GM12878 (cell line): ENCODE data around the gene SMOC1. TPM values are rescaled to one million over a fixed set of nuclear protein-coding genes. Genes with fewer than 3 reads are reported as not detected.

Experiments
- ATAC-seq: fragments of 200-7000 bp; cut with Tn5 transposase; 3 replicates; pipeline ENCODE4 v1.9.1; 2020; ENCODE audit warnings: mild to moderate bottlenecking, moderate library complexity
- BruUV-seq: library from RNA; stranded (reverse); fragments of 400-500 nt; replicated peaks from 2 replicates; lab custom pipeline; 2021; lab: Mats Ljungman, UMichigan
- CTCF ChIA-PET: fragments of 300-600 bp; sonication (Branson Sonifier 250); formaldehyde crosslinking; extraction: SDS; loops from one replicate; lab custom pipeline; 2021; ENCODE audit warnings: inconsistent platforms; lab: Yijun Ruan, JAX
- POLR2A ChIA-PET: fragments of 350-600 bp; formaldehyde crosslinking; extraction: SDS; loops from one replicate; lab custom pipeline; 2021; ENCODE audit warnings: inconsistent platforms; lab: Charles Lee
- RAD21 ChIA-PET: fragments of 300-600 bp; sonication (Branson Sonifier 250); formaldehyde crosslinking; loops from one replicate; lab custom pipeline; 2023; ENCODE audit warnings: antibody characterized with exemption; ENCODE audit not compliant: unreplicated experiment; lab: Charles Lee
- SMC1A ChIA-PET: fragments of 300-600 bp; sonication (Branson Sonifier 250); formaldehyde crosslinking; loops from one replicate; lab custom pipeline; 2023; ENCODE audit not compliant: unreplicated experiment, uncharacterized antibody; lab: Charles Lee
- DNase-seq: peaks from one replicate; pipeline ENCODE4 v3.0.0-alpha.2; 2011; ENCODE audit warnings: low read depth, low spot score
- FAIRE-seq: peaks from 3 replicates; lab custom pipeline; 2011; peaks lifted over from hg19 to GRCh38; lab: Jason Lieb, UNC
- H2AFZ ChIP-seq: 2 replicates; pipeline ENCODE4 v1.6.0; 2011; ENCODE audit warnings: low read depth, low read length, control low read depth; ENCODE audit not compliant: control insufficient read depth
- H3K27ac ChIP-seq: 2 replicates; pipeline ENCODE4 v1.5.1; 2011; ENCODE audit warnings: control low read depth; ENCODE audit not compliant: control insufficient read depth, insufficient read depth
- H3K27me3 ChIP-seq, 2 experiments: replicated peaks in 1 of 2; 2 replicates each; pipeline versions ENCODE4 v1.6.0 to v1.6.1; 2011; ENCODE audit warnings: low read length in 1 of 2; ENCODE audit not compliant: control insufficient read depth in 2 of 2, insufficient read depth in 2 of 2
- H3K36me3 ChIP-seq, 2 experiments: 2 replicates each; pipeline ENCODE4 v1.5.1; 2011; ENCODE audit warnings: low read length in 1 of 2; ENCODE audit not compliant: control insufficient read depth in 2 of 2, insufficient read depth in 2 of 2
- H3K4me1 ChIP-seq: 2 replicates; pipeline ENCODE4 v1.6.1; 2011; ENCODE audit warnings: mild to moderate bottlenecking, low read length, moderate library complexity, mixed read lengths; ENCODE audit not compliant: control insufficient read depth, insufficient read depth
- H3K4me2 ChIP-seq: 2 replicates; pipeline ENCODE4 v1.6.0; 2011; ENCODE audit warnings: control low read depth; ENCODE audit not compliant: control insufficient read depth, insufficient read depth
- H3K4me3 ChIP-seq: fragments of 200-600 bp; sonication (generic); 2 replicates; pipeline ENCODE4 v1.5.1; 2016
- H3K79me2 ChIP-seq: 2 replicates; pipeline ENCODE4 v1.6.0; 2011; ENCODE audit warnings: low read length; ENCODE audit not compliant: control insufficient read depth, insufficient read depth
- H3K9ac ChIP-seq: 2 replicates; pipeline ENCODE4 v1.8.0; 2011; ENCODE audit warnings: low read length, control low read depth, mixed read lengths; ENCODE audit not compliant: control insufficient read depth, insufficient read depth
- H3K9me3 ChIP-seq: replicated peaks from 3 replicates; pipeline ENCODE4 v1.5.1; 2011; ENCODE audit warnings: mild to moderate bottlenecking, low read length; ENCODE audit not compliant: control insufficient read depth, insufficient read depth
- H4K20me1 ChIP-seq: 2 replicates; pipeline ENCODE4 v1.6.0; 2011; ENCODE audit not compliant: control insufficient read depth, insufficient read depth
- DPF2 ChIP-seq: fragments of 450-650 bp; IDR thresholded peaks from 2 replicates; pipeline ENCODE4 v1.6.1; 2017; ENCODE audit warnings: mild to moderate bottlenecking
- ESRRA ChIP-seq: IDR thresholded peaks from 2 replicates; pipeline ENCODE4 v1.6.1; 2012; ENCODE audit warnings: mild to moderate bottlenecking, low read length, improper control_type of control experiment
- EZH2 ChIP-seq: IDR thresholded peaks from 2 replicates; pipeline ENCODE4 v1.6.1; 2012; ENCODE audit warnings: low read depth, mild to moderate bottlenecking, control low read depth, inconsistent platforms, low read length, borderline replicate concordance; ENCODE audit not compliant: control insufficient read depth
- GATAD2B ChIP-seq: fragments of 450-650 bp; conservative IDR thresholded peaks from 2 replicates; pipeline ENCODE4 v1.6.1; 2017; ENCODE audit warnings: low read depth, mild to moderate bottlenecking, moderate library complexity
- MEF2A ChIP-seq: IDR thresholded peaks from 2 replicates; pipeline ENCODE4 v1.6.1; 2011; ENCODE audit warnings: low read depth, mild to moderate bottlenecking, low read length, moderate library complexity; ENCODE audit not compliant: insufficient read depth
- PAX5 ChIP-seq: IDR thresholded peaks from 2 replicates; pipeline ENCODE4 v1.6.1; 2011; ENCODE audit warnings: low read depth, low read length, borderline replicate concordance
- RCOR1 ChIP-seq: conservative IDR thresholded peaks from 2 replicates; pipeline ENCODE4 v1.6.1; 2012; ENCODE audit warnings: low read depth, low read length, improper control_type of control experiment
- SIN3A ChIP-seq: IDR thresholded peaks from 2 replicates; pipeline ENCODE4 v1.6.1; 2012; ENCODE audit warnings: low read depth, low read length, improper control_type of control experiment
- SPI1 ChIP-seq: IDR thresholded peaks from 2 replicates; pipeline ENCODE4 v1.6.1; 2011; ENCODE audit warnings: low read depth, mild to moderate bottlenecking, low read length, moderate library complexity, borderline replicate concordance; ENCODE audit not compliant: insufficient read depth
- TAF1 ChIP-seq: IDR thresholded peaks from 2 replicates; pipeline ENCODE4 v1.6.1; 2011; ENCODE audit warnings: mild to moderate bottlenecking, low read depth, low read length, borderline replicate concordance
- TCF7 ChIP-seq: IDR thresholded peaks from 2 replicates; pipeline ENCODE4 v1.6.1; 2014; ENCODE audit warnings: antibody characterized with exemption, borderline replicate concordance
- ZNF622 ChIP-seq: fragments of 450-650 bp; IDR thresholded peaks from 2 replicates; pipeline ENCODE4 v1.6.1; 2017; ENCODE audit warnings: mild to moderate bottlenecking, inconsistent platforms
- WGBS: methylation state at CpG from one replicate; pipeline ENCODE4 v1.1.6; 2016; ENCODE audit warnings: low lambda C conversion rate; ENCODE audit not compliant: insufficient replicate concordance, insufficient coverage; ENCODE audit errors: missing lambda C conversion rate; 5-methylcytosine and 5-hydroxymethylcytosine counted together
- in situ Hi-C: fragments of 300-500 bp; cut with MboI; formaldehyde crosslinking; loops from 9 replicates; pipeline ENCODE4 v1.14.3; 2018; ENCODE audit warnings: mixed read lengths
- intact Hi-C: fragments of 100-400 bp; cut with micrococcal nuclease; formaldehyde crosslinking; loops from one replicate; pipeline ENCODE4 v1.14.2; 2022; ENCODE audit not compliant: unreplicated experiment
- polyA plus RNA-seq, 11 experiments: library from polyadenylated mRNA; depleted of rRNA in 4 of 11; unstranded in 6 of 11; stranded (reverse) in 5 of 11; fragments of >200 nt; fragmentation: Nextera tagmentation in 4 of 11; fragmentation: Illumina TruSeq in 1 of 11; extraction: Ambion mirVana in 4 of 11; extraction: Trizol in 1 of 11; gene quantifications; 1 replicate in 1 of 11; 2 replicates in 10 of 11; pipeline versions ENCODE4 v1.2.1 to v1.2.3, GENCODE V29; 2011 to 2016; ENCODE audit warnings: inconsistent platforms in 2 of 11, missing spikeins in 2 of 11, low read depth in 1 of 11
- total RNA-seq, 4 experiments: library from RNA; depleted of rRNA in 3 of 4; stranded (reverse); fragments of >200 nt in 3 of 4; fragmentation: Illumina TruSeq in 1 of 4; extraction: Trizol in 1 of 4; gene quantifications; 2 replicates each; pipeline versions ENCODE4 v1.2.1 to v1.2.3, GENCODE V29; 2013 to 2021
- TF ChIP-seq, protein P1 (sequence below): fragments of 450-650 bp; IDR thresholded peaks from 2 replicates; pipeline ENCODE4 v1.6.1; 2017; ENCODE audit warnings: low read depth, mild to moderate bottlenecking, moderate library complexity

SMOC1 gene
- total and polyA plus RNA-seq, 10 of the 15 experiments (the other 5 are each of a cell fraction or from before 2014, with no cell fraction given): 0.03 to 0.26 (median 0.14) TPM; not detected in 7

- ChIA-PET CTCF (interaction anchor here (0.6 to 1.2 kb wide), 3 partner anchors 11 to 282 kb away, joined by 3 to 4 read pairs (median 3); no protein-coding TSS in a partner anchor), POLR2A (no interaction called here), RAD21 (no interaction called here), SMC1A (interaction anchor here (0.6 kb wide), 1 partner anchor 1847 kb away, joined by 3 read pairs; no protein-coding TSS in a partner anchor)
- no peak overlapping the region for H3K9ac ChIP-seq
- no peak overlapping the region; the same call in 1 of the 2 replicates for H2AFZ ChIP-seq
- DNase-seq: no peak
- no peaks in the 10 kb centered on the region for H4K20me1 ChIP-seq
- H3K36me3 ChIP-seq: no peaks in the 10 kb centered on the region
- no peaks in the 10 kb centered on the region for H3K79me2 ChIP-seq
- intact Hi-C loops (no loop called here), in situ Hi-C loops (no loop called here)
- TF ChIP-seq EZH2: no peak
- TF ChIP-seq SPI1: 0 out of 2 replicates have a peak, but pooled peaks have one; percentile 15
- no peak for TF ChIP-seq SIN3A
- H3K27me3 ChIP-seq: no peaks in the 10 kb centered on the region
- no TSS peak for BruUV-seq
- peak overlapping the region; percentile 41 for H3K4me2 ChIP-seq
- 19% methylated on average over 6 of the region's 6 CpGs for WGBS
- 0 out of 2 replicates have a peak overlapping the region, but pooled peaks have one; percentile 2 for H3K4me3 ChIP-seq
- H3K4me1 ChIP-seq: peaks cover 24% of the 10 kb centered on the region
- H3K27ac ChIP-seq: no peak overlapping the region
- no peaks in the 10 kb centered on the region; the same call in 2 of the 3 replicates for H3K9me3 ChIP-seq
- peak; percentile 39; the same call in 2 of the 3 replicates for ATAC-seq
- peak; percentile 35 for FAIRE-seq
Observed at GRCh38 chr14:70008284-70009262, 129.4 kb downstream of the SMOC1 start.

DNA sequence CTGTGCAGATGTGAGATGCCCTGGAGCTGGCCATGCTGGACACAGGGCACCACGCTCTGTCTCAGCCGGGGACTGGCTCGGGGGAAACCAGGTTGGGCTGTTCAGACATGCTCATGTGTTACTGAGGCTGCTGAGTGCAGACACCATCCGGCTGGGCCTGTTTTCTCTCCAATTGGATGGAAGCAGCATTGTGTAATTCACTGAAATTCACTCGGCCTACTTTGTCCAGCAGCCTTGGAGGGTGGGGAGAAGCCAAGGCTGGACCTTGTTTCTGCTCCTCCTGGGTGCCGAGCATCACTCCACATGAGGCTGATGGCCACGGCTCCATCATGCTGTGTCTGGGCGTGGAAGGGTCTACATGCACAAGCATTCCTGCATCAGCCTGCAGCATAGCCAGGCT, 130.7 kb downstream of the SMOC1 start:
- Histone ChIP-seq H3K79me2 (no peaks in the 10 kb centered on the region), H3K27me3 (no peaks in the 10 kb centered on the region), H3K4me2 (no peak overlapping the region), H3K36me3 (no peaks in the 10 kb centered on the region), H3K4me1 (peaks cover 24% of the 10 kb centered on the region), H2AFZ (no peak overlapping the region), H4K20me1 (no peaks in the 10 kb centered on the region), H3K9ac (no peak overlapping the region), H3K27ac (no peak overlapping the region), H3K4me3 (no peak overlapping the region), H3K9me3 (no peaks in the 10 kb centered on the region; the same call in 2 of the 3 replicates)
- ChIA-PET RAD21 (no interaction called here), SMC1A (interaction anchor here (0.6 kb wide), 1 partner anchor 256 kb away, joined by 3 read pairs; no protein-coding TSS in a partner anchor), CTCF (interaction anchor here (0.6 kb wide), 1 partner anchor 283 kb away, joined by 3 read pairs; no protein-coding TSS in a partner anchor), POLR2A (no interaction called here)
- FAIRE-seq: no peak
- in situ Hi-C loops (no loop called here), intact Hi-C loops (loop anchor here (5.0 kb wide), 2 partner anchors 133 to 278 kb away; partner anchors contain the start of gene SMOC1)
- no peak for DNase-seq
- no TSS peak for BruUV-seq
- ATAC-seq: no peak
- WGBS: 62% methylated on average over 8 of the region's 8 CpGs
- TF ChIP-seq RCOR1 (no peak), PAX5 (no peak), DPF2 (no peak), ZNF622 (no peak), TAF1 (no peak), ESRRA (no peak), TCF7 (no peak), MEF2A (no peak), GATAD2B (no peak)
- TF ChIP-seq, protein P1, sequence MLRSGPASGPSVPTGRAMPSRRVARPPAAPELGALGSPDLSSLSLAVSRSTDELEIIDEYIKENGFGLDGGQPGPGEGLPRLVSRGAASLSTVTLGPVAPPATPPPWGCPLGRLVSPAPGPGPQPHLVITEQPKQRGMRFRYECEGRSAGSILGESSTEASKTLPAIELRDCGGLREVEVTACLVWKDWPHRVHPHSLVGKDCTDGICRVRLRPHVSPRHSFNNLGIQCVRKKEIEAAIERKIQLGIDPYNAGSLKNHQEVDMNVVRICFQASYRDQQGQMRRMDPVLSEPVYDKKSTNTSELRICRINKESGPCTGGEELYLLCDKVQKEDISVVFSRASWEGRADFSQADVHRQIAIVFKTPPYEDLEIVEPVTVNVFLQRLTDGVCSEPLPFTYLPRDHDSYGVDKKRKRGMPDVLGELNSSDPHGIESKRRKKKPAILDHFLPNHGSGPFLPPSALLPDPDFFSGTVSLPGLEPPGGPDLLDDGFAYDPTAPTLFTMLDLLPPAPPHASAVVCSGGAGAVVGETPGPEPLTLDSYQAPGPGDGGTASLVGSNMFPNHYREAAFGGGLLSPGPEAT: no peak
